CD4-positive, alpha-beta T cell treated with Interleukin-15 for 4 hours (primary cell): Measurements from ENCODE around the gene NOVA2.

ENCODE experiments used
- DNase-seq: peaks from one replicate; pipeline ENCODE4 v3.0.0-alpha.2; 2020; ENCODE audit warnings: low spot score

Gene NOVA2

DNA sequence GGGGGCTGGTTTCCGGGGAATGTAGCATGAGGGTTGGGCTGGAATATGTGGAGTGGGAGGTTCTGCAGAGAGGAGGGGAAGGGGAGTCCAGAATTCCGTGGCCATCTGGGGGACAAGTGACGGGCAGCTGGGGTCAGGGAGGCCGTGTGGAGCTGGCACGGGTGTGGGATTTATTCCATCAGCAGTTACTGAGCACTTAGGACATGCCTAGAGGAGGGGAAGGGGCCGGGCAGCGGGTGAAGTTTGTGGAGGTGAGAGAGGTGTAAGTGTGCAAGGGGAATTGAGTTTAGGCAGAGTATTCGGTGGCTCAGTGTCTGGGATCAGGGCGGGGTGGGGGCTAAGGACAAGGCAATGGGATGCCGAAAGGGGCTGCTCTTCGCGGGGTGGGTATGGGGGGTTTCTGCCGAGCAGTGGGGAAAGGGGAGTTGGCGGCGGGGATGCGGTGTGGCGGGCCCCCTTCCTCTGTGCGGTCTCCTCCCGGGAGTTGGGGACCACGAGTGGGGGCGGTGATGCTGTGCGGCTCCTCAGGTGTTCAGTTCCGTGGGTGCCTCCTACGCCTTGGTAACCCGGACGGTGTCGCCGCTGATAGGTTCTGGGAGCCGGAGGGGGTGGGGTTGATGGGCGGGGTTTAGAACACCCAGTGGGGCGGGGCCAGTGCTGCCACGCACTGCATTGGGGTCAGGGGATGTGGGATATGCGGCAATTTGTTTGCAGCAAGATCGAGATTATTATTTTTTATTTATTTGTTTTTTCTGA lies 27.0 kb upstream of the NOVA2 start:
- DNase-seq, result peak; percentile 73

GRCh38 chr19:45999653-46000121 lies 26.0 kb upstream of the NOVA2 start:
- no peak for DNase-seq

DNA sequence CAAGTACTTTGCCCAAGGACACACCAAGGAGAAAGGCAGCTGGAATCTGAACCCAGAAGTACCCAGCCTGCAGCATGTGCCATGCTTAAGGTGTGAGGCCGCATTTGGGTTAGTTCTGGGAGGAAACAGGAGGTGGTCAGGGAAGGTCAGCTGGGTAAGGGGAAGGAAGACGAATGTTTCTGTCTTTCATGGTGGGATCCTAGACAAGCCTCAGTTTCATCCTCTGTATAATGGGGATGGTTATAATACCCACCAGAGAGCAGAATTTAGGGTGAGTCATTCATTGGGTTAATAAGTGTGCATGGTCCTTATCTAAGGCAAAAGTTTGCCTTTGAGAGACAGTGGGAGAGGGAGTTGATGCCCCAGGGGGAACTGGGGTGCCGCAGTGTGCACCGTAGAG lies 25.2 kb upstream of the NOVA2 start:
- no peak for DNase-seq

- no peak for DNase-seq
Measured at GRCh38 chr19:45996933-45997332, 23.3 kb upstream of the NOVA2 start.

GRCh38 chr19:45995715-45996385 lies 22.2 kb upstream of the NOVA2 start:
- no peak for DNase-seq

DNA sequence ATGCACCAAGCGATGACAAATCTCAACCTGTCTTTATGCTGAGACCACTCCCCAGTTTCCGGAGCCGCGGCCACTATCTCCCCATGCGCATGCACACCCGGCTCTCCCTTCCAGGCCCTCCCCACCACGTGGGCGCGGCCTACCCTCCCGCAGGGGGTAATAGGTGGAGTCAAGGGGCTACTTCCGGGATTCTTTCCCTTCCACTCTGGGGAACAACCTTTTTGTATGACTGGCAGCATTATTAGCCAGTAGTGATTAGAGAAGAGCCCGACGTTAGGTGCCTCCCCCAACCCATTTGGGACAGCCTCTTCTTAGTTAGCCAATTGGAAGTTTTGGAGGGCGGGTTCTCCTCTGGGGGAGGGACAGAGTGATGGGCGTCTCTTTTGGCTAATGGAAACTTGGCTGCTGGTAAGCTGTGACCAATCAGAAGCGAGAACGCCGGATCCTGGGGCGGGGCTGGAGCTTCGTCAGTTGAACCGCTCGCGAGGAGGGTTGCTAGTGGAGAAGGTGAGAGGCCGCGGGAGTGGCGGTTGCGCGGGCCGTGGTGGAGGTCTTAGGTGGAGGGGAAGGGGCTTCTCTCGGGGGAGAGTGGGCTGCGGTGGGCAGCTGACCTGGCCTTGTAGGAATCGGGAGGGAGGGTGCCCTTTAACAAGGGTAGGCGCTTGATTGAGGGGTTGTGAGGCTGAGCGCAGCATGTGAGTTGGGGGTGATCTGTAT lies 21.5 kb upstream of the NOVA2 start, which contains the start of gene CCDC61:
CCDC61 (plus strand) TSS at position 470 of the 717 bp plus-strand sequence. CDS start 7,552 bp downstream, outside the sequence.
- DNase-seq, result peak; percentile 100

DNA sequence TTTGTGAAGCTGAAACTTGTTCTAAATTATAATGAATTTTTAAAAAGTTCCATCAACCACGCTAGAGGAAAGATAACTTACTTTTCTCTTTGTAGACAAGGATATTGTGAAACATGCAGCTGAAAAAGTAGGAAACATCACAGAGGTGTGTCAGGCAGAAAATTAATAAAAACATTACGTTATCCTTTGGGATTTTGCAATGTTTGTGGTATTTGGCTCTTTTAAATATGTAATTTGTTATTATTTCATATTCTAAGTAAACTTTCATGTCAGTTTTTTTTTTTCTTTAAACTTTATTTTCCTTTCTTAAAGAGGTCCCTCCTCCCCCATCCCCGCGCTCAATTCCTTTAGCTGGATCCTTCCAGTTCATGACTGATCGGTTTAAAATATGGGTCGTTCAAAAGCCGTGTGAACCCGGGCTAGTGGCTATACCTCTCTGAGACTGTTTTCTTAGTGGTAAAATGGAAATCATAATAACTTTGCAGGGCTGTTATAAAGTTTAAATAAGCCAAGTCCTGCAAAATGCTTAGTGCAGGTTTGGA lies 20.9 kb upstream of the NOVA2 start:
- no peak for DNase-seq

- no peak for DNase-seq
Measured at GRCh38 chr19:45990113-45990728, 16.6 kb upstream of the NOVA2 start.

- no peak for DNase-seq
Measured at GRCh38 chr19:45985321-45985720, 11.7 kb upstream of the NOVA2 start.

- DNase-seq, result no peak
Measured at GRCh38 chr19:45981350-45981749, 7.7 kb upstream of the NOVA2 start.

- no peak for DNase-seq
Measured at GRCh38 chr19:45978156-45978555, 4.5 kb upstream of the NOVA2 start.

- no peak for DNase-seq
Measured at GRCh38 chr19:45976178-45976577, 2.5 kb upstream of the NOVA2 start.

- DNase-seq, result no peak
Measured at GRCh38 chr19:45975306-45976070, 1.8 kb upstream of the NOVA2 start.

DNA sequence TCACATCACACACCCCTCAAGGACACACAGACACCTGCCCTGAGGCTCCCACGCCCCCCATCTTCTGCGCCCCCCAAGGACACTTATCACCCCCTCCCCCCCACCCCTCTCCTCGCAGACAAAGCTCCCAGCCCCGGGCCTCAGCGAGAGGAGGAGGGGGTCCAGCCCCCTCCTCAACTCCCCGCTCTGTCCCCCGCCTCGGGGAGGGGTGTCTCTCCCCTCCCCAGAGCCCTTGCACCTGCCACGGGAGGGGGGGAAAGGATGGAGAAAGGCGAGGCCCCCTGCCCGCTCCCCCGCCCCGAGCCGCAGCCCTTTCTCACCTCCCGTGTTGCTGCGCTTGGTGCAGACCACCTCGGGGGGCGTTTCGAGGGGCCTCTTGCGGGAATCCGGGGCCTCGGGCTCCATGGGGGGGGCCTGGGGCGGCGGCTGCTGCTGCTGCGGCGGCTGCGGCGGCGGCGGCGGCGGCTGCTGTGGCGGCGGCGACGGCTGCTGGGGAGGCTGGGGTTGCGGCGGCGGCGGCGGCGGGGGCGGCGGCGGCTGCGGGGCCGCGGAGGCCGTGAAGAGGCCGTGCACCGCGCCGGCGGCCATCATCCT lies 621 bp downstream of the NOVA2 start:
- no peak for DNase-seq

GRCh38 chr19:45972081-45972946 lies 1.4 kb downstream of the NOVA2 start:
- DNase-seq, result peak; percentile 7

- no peak for DNase-seq
Measured at GRCh38 chr19:45971260-45971902, 2.3 kb downstream of the NOVA2 start.

DNA sequence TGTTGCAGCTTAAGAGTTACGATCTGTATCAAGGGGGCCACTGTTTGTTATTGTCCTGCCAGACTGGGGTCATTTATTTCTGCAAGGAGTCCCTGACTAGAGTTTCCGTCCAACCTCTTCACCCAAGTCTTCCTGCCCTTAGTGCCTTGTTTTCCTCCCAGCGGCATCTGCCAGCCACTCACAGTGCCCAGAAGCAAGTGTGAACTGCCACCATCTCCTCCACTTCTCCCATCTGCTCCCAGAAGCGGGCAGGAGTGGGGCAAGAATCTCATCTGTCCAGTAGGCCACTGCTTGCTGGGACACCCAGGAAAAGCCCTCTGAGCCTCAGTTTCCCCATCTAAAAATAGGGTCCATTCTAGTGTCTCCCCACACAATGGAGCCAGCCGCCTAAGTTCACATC lies 4.0 kb downstream of the NOVA2 start:
- DNase-seq, result no peak

DNA sequence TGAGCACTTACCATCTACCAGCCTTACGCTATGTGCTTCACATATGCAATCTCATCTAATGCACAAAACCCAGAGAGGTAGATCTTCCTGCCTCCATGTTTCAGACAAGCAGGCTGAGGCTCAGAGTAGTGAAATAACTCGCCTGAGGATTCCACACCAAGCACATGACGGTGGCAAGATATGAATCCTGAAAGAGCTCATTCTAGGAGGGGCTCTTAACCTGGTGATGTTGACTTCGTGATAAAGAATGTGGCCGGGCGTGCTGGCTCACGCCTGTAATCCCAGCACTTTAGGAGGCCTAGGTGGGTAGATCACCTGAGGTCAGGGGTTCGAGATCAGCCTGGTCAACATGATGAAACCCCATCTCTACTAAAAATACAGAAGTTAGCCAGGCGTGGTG lies 5.0 kb downstream of the NOVA2 start:
- no peak for DNase-seq

DNA sequence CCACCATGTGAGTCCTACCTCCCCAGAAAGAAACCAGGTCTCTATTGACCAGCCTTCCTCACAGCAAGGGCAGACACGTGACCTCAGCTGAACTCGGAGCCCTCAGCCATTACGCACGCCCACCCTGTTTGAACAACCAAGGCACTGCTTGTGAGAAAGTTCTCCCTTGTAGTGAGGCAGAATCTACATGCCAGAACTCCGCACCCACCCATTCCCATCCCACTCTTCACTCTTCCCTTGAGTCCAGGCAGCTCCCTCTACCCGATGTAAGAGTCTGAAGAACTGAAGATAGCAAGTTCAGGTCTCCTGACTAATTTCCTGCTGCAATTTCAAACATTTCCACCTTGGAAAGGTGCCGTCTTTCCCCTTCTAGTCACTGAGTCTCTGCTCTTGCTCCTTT lies 6.4 kb downstream of the NOVA2 start:
- DNase-seq, result no peak
